Omental fat pad (tissue), 4 donors: ENCODE measurements around the gene EXOC3. TPM values are rescaled to one million over a fixed set of nuclear protein-coding genes. Genes with fewer than 3 reads are reported as not detected.

ENCODE experiments used
- ATAC-seq: fragments of 150-250 bp; one replicate; pipeline ENCODE4 v1.9.1; 2016; ENCODE audit warnings: mild to moderate bottlenecking, moderate library complexity; ENCODE audit not compliant: low FRiP score
- DNase-seq: peaks from one replicate; pipeline ENCODE4 v3.0.0-alpha.2; 2019; ENCODE audit warnings: low spot score
- total RNA-seq, 4 donors: library from RNA; depleted of rRNA; stranded (reverse); fragments of >200 nt; gene quantifications; one replicate each; pipeline ENCODE4 v1.1.0, GENCODE V29; 2016
- TF ChIP-seq, protein P1 (sequence below), 3 donors: fragments of 450-650 bp; IDR thresholded peaks; one replicate each; pipeline ENCODE4 v1.5.1; 2016 to 2017; ENCODE audit warnings: antibody characterized with exemption in 3 of 3, mild to moderate bottlenecking in 3 of 3, moderate library complexity in 2 of 3

EXOC3 gene
- total RNA-seq, 4 donors from 2014 or later: 46.0 to 56.1 (median 49.5) TPM

DNA sequence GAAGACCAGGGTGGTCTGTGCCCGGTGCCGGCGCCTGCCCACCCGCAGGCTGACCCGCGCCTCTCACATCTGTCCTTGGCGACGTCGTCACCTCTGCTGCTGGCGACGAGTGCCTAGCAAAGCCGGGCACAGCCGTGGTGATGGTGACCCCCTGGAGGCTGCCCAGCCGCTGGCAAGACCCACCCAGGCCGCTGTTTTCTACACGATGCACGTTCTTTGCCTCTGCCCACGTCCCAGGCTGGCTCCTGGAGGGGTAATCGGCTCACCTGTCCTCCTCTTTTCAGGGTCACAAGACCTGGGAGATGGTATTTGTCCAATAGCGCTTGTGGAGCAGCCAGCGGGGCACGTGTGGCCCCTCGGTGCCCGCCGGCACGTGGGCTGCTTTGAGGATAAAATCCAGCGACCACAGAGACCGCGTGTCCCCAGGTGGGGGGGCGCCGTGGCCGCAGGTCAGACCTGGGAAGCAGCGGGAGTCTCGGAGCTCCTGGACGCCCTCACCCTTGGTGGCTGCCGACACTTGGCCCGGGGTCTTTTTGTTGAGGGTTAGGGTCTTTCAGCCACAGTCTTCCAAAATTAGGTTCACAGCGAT, 51.8 kb downstream of the EXOC3 start:
- TF ChIP-seq, protein P1, sequence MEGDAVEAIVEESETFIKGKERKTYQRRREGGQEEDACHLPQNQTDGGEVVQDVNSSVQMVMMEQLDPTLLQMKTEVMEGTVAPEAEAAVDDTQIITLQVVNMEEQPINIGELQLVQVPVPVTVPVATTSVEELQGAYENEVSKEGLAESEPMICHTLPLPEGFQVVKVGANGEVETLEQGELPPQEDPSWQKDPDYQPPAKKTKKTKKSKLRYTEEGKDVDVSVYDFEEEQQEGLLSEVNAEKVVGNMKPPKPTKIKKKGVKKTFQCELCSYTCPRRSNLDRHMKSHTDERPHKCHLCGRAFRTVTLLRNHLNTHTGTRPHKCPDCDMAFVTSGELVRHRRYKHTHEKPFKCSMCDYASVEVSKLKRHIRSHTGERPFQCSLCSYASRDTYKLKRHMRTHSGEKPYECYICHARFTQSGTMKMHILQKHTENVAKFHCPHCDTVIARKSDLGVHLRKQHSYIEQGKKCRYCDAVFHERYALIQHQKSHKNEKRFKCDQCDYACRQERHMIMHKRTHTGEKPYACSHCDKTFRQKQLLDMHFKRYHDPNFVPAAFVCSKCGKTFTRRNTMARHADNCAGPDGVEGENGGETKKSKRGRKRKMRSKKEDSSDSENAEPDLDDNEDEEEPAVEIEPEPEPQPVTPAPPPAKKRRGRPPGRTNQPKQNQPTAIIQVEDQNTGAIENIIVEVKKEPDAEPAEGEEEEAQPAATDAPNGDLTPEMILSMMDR (IDR thresholded peaks at IDR 0.05): no peak
- DNase-seq (no peak), ATAC-seq (no peak)

GRCh38 chr5:496028-496427, 53.1 kb downstream of the EXOC3 start:
- no peak for DNase-seq
- TF ChIP-seq, protein P1 (IDR thresholded peaks at IDR 0.05): no peak
- no peak for ATAC-seq

GRCh38 chr5:497090-497700, 54.2 kb downstream of the EXOC3 start:
- TF ChIP-seq, protein P1 (IDR thresholded peaks at IDR 0.05): no peak
- no peak for DNase-seq
- no peak for ATAC-seq

GRCh38 chr5:497871-498509, 55.0 kb downstream of the EXOC3 start:
- no peak for ATAC-seq
- DNase-seq: no peak
- TF ChIP-seq, protein P1 (IDR thresholded peaks at IDR 0.05): no peak

DNA sequence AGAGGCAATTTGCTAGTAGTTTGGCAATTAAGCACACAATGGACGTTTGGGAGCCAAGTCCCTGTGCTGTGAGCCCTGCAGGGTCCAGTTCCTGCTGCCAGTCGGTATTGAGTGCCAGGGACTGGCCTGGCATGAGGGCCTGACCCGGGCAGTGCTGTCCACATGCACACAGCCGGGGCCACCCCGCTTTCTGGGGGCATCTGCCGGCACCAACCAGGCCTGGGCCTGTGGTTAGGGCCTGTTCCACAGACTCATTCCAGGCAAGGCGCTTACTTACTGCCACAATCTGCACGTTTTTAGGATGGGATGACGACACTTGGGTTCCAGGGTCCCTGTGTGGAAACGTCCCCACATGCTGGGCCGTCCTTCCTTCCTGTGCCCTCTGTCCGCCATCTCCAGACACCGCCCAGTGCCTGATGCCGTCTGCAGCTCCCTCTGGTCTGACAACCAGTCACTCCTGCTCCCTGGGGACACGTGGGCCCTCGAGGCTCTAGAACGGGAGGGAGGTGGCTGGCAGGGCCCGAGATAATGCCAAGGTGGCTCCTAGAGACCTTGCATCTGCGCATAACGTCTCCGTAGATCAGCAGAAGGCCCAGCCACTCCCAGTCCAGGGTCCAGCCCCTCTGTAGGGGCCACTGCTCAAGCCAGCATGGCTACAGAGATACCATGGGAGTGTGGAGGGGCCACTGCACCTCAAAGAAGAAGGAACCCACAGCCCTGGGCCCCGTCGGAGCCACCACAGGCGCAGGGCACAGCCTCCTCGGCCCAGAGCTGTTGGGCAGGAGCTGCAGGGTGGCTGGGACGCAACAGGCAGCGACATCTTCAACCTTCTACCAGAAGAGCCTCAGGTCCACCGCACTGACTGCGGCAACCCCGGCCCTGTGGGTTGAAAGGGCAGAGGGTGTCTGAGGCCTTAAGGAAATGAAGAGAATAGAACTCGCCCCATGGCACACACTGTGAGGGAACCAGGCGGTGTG, 56.5 kb downstream of the EXOC3 start:
- ATAC-seq (no peak), DNase-seq (no peak)
- TF ChIP-seq, protein P1 (IDR thresholded peaks at IDR 0.05): no peak

- ATAC-seq (no peak), DNase-seq (no peak)
- TF ChIP-seq, protein P1 (IDR thresholded peaks at IDR 0.05): no peak
These were observed 57.5 kb downstream of the EXOC3 start for GRCh38 chr5:500491-500890.
